HCT116 (cell line): ENCODE measurements around the gene POLR1A. TPM values are rescaled to one million over a fixed set of nuclear protein-coding genes. Genes with fewer than 3 reads are reported as not detected.

Source experiments
- ATAC-seq: fragments of 200-7000 bp; cut with Tn5 transposase; 2 replicates; pipeline ENCODE4 v1.9.1; 2020; ENCODE audit warnings: mild to moderate bottlenecking, moderate library complexity
- BruUV-seq: library from RNA; stranded (reverse); fragments of 400-500 nt; replicated peaks from 2 replicates; lab custom pipeline; 2021; lab: Mats Ljungman, UMichigan
- CTCF ChIA-PET: fragments of 300-600 bp; sonication (Branson Sonifier 250); formaldehyde crosslinking; loops from one replicate; lab custom pipeline; 2021; ENCODE audit warnings: antibody characterized with exemption; lab: Charles Lee
- POLR2A ChIA-PET: fragments of 300-600, 350-600 bp; sonication (Branson Sonifier 250); formaldehyde crosslinking; loops from one replicate; lab custom pipeline; 2021; ENCODE audit warnings: antibody characterized with exemption; lab: Charles Lee
- RAD21 ChIA-PET, 2 experiments: fragments of 300-600 bp; sonication (Branson Sonifier 250); formaldehyde crosslinking; loops; one replicate each; lab custom pipeline; 2023; ENCODE audit warnings: low total read pairs in 2 of 2; ENCODE audit not compliant: uncharacterized antibody in 2 of 2, unreplicated experiment in 2 of 2, low non-redundant PET in 1 of 2; lab: Charles Lee
- DNase-seq: peaks from one replicate; pipeline ENCODE4 v3.0.0-alpha.2; 2010; ENCODE audit warnings: low read depth, low spot score
- H2AFZ ChIP-seq: fragments of 200-600 bp; shearing (Covaris generic), sonication (generic); 2 replicates; pipeline ENCODE4 v1.6.1; 2017; ENCODE audit warnings: low read depth, mixed run types, mixed read lengths, antibody characterized with exemption, low read length; ENCODE audit not compliant: poor library complexity, severe bottlenecking
- H3K27ac ChIP-seq: 2 replicates; pipeline ENCODE4 v1.5.1; 2012; ENCODE audit warnings: low read depth, low read length
- H3K27me3 ChIP-seq: fragments of 200-600 bp; sonication (generic); 2 replicates; pipeline ENCODE4 v1.6.1; 2016; ENCODE audit warnings: mixed run types, low read length, mixed read lengths; ENCODE audit not compliant: insufficient read depth
- H3K36me3 ChIP-seq, 2 experiments: fragments of 200-500 bp in 1 of 2; fragments of 200-600 bp in 1 of 2; sonication (Bioruptor generic) in 1 of 2; sonication (generic) in 1 of 2; 2 replicates each; pipeline versions ENCODE4 v1.5.1 to v1.6.1; 2014 to 2016; ENCODE audit warnings: low read length in 2 of 2, inconsistent platforms in 1 of 2, mixed read lengths in 1 of 2, mixed run types in 1 of 2; ENCODE audit not compliant: insufficient read depth in 2 of 2, control insufficient read depth in 1 of 2
- H3K4me1 ChIP-seq, 2 experiments: fragments of 200-600 bp in 1 of 2; sonication (generic) in 1 of 2; 2 replicates each; pipeline versions ENCODE4 v1.5.1 to v1.6.1; 2012 to 2017; ENCODE audit warnings: low read length in 2 of 2, inconsistent platforms in 1 of 2, mild to moderate bottlenecking in 1 of 2, mixed read lengths in 1 of 2, mixed run types in 1 of 2, moderate library complexity in 1 of 2; ENCODE audit not compliant: insufficient read depth in 2 of 2, control insufficient read depth in 1 of 2
- H3K4me2 ChIP-seq: fragments of 200-600 bp; sonication (generic); 2 replicates; pipeline ENCODE4 v1.6.1; 2017; ENCODE audit warnings: mixed run types, low read length, mixed read lengths
- H3K4me3 ChIP-seq, 2 experiments: fragments of 200-600 bp in 1 of 2; sonication (generic) in 1 of 2; replicated peaks in 1 of 2; 2 replicates each; pipeline ENCODE4 v1.5.1; 2011 to 2016; ENCODE audit warnings: low read length in 2 of 2, control low read depth in 1 of 2, low read depth in 1 of 2, mild to moderate bottlenecking in 1 of 2, mixed read lengths in 1 of 2, mixed run types in 1 of 2
- H3K79me2 ChIP-seq: fragments of 200-600 bp; sonication (generic); 2 replicates; pipeline ENCODE4 v1.6.1; 2017; ENCODE audit warnings: mild to moderate bottlenecking, mixed run types, low read length, moderate library complexity, mixed read lengths; ENCODE audit not compliant: insufficient read depth
- H3K9ac ChIP-seq: fragments of 200-600 bp; sonication (generic); 2 replicates; pipeline ENCODE4 v1.6.1; 2016; ENCODE audit warnings: low read length, mixed read lengths
- H3K9me2 ChIP-seq: fragments of 200-600 bp; sonication (generic), shearing (Covaris generic); 2 replicates; pipeline ENCODE4 v1.6.1; 2017; ENCODE audit warnings: mixed run types, mild to moderate bottlenecking, moderate library complexity; ENCODE audit not compliant: insufficient read depth
- H3K9me3 ChIP-seq, 2 experiments: fragments of 200-500 bp in 1 of 2; fragments of 200-600 bp in 1 of 2; sonication (Bioruptor generic) in 1 of 2; sonication (generic) in 1 of 2; 2 replicates each; pipeline ENCODE4 v1.6.1; 2014 to 2017; ENCODE audit warnings: low read length in 2 of 2, mixed read lengths in 2 of 2, inconsistent platforms in 1 of 2, low read depth in 1 of 2, mild to moderate bottlenecking in 1 of 2, mixed run types in 1 of 2, moderate library complexity in 1 of 2; ENCODE audit not compliant: control insufficient read depth in 1 of 2, insufficient read depth in 1 of 2
- H4K20me1 ChIP-seq: fragments of 200-600 bp; sonication (generic), shearing (Covaris generic); 2 replicates; pipeline ENCODE4 v1.6.1; 2017; ENCODE audit warnings: mixed run types, mild to moderate bottlenecking, moderate library complexity; ENCODE audit not compliant: insufficient read depth
- ELF1 ChIP-seq: IDR thresholded peaks from 2 replicates; pipeline ENCODE4 v1.6.1; 2012; ENCODE audit warnings: low read depth, borderline replicate concordance
- EZH2phosphoT487 ChIP-seq: fragments of 200-600 bp; IDR thresholded peaks from 2 replicates; pipeline ENCODE4 v1.6.1; 2018; ENCODE audit warnings: antibody characterized with exemption, borderline replicate concordance
- FOSL1 ChIP-seq: IDR thresholded peaks from 2 replicates; pipeline ENCODE4 v1.6.1; 2012; ENCODE audit warnings: low read depth
- JUND ChIP-seq: IDR thresholded peaks from 2 replicates; pipeline ENCODE4 v1.6.1; 2012
- MAX ChIP-seq: IDR thresholded peaks from 2 replicates; pipeline ENCODE4 v1.6.1; 2012
- POLR2A ChIP-seq: IDR thresholded peaks from 2 replicates; pipeline ENCODE4 v1.7.0; 2011; ENCODE audit warnings: borderline replicate concordance; ENCODE audit not compliant: insufficient read depth, insufficient read length; ENCODE audit errors: extremely low read depth
- POLR2AphosphoS5 ChIP-seq: IDR thresholded peaks from 2 replicates; pipeline ENCODE4 v1.6.1; 2011; ENCODE audit warnings: mild to moderate bottlenecking, low read depth, low read length, moderate library complexity
- RAD21 ChIP-seq: IDR thresholded peaks from 2 replicates; pipeline ENCODE4 v1.6.1; 2012; ENCODE audit warnings: low read depth, mild to moderate bottlenecking
- SRF ChIP-seq: IDR thresholded peaks from 2 replicates; pipeline ENCODE4 v1.6.1; 2012; ENCODE audit warnings: low read depth
- ZNF274 ChIP-seq: fragments of 200-500 bp; sonication (Bioruptor generic); IDR thresholded peaks from 2 replicates; pipeline ENCODE4 v1.6.1; 2014; ENCODE audit warnings: mild to moderate bottlenecking, low read depth, low read length, inconsistent platforms
- intact Hi-C: fragments of 100-400 bp; cut with micrococcal nuclease; formaldehyde crosslinking; loops from 2 replicates; pipeline ENCODE4 v1.10.0; 2022
- total RNA-seq: library from RNA; stranded (reverse); gene quantifications from one replicate; pipeline ENCODE4 v1.2.1, GENCODE V29; 2021; ENCODE audit not compliant: unreplicated experiment
- TF ChIP-seq, protein P1 (sequence below): IDR thresholded peaks from 2 replicates; pipeline ENCODE4 v1.6.1; 2011; ENCODE audit warnings: mild to moderate bottlenecking, low read length, moderate library complexity; ENCODE audit not compliant: insufficient replicate concordance; ENCODE audit errors: extremely low read depth

The POLR1A gene
- total RNA-seq, 1 experiment from 2014 or later = 46.6 TPM

DNA sequence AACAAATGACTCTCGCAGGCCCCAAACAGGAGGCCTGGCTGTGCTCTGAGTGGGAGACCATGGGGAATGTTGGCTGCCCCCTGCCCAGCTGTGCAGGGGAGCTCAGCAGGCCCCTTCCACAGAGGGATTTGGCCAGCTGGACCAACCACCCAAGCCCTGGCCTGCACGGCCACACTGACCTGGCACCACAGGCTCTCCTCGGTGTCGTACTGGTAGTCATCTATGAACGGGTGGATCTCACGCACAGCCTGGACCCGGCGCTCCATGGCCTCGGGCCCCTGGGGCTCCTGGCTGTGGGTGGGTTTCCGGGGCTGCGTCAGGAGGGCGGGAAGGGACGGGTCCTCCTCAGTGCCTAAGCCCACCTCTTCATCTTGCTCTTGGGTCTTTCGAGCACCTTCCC lies 74.5 kb downstream of the POLR1A start:
- Histone ChIP-seq H3K27me3 (no peaks in the 10 kb centered on the region), H3K9me3 (no peaks in the 10 kb centered on the region), H3K36me3 (peaks cover 45 to 55% of the 10 kb centered on the region in 2 experiments; a peak in 3 of 4 replicates), H3K79me2 (no peaks in the 10 kb centered on the region), H3K27ac (no peak overlapping the region), H3K9ac (no peak overlapping the region), H3K9me2 (no peaks in the 10 kb centered on the region), H3K4me2 (no peak overlapping the region), H4K20me1 (no peaks in the 10 kb centered on the region), H3K4me3 (no peak overlapping the region), H3K4me1 (no peaks in the 10 kb centered on the region), H2AFZ (no peak overlapping the region)
- intact Hi-C loops = no loop called here
- no peak for DNase-seq
- CTCF ChIA-PET = no interaction called here
- POLR2A ChIA-PET = no interaction called here
- RAD21 ChIA-PET = no interaction called here
- no peak for ATAC-seq
- TF ChIP-seq MAX = no peak
- no TSS peak for BruUV-seq

- no TSS peak for BruUV-seq
- Histone ChIP-seq H3K4me3 (no peak overlapping the region), H4K20me1 (no peaks in the 10 kb centered on the region), H3K9ac (no peak overlapping the region), H3K27ac (no peak overlapping the region), H3K4me2 (no peak overlapping the region), H3K4me1 (no peaks in the 10 kb centered on the region), H3K9me3 (no peaks in the 10 kb centered on the region), H3K9me2 (no peaks in the 10 kb centered on the region), H3K27me3 (no peaks in the 10 kb centered on the region), H3K36me3 (peaks cover 44 to 48% of the 10 kb centered on the region in 2 experiments; a peak in 3 of 4 replicates), H3K79me2 (no peaks in the 10 kb centered on the region), H2AFZ (no peak overlapping the region)
- ATAC-seq (no peak), DNase-seq (no peak)
- RAD21 ChIA-PET = interaction anchor here in 1 of 2 experiments (0.6 kb wide), 1 partner anchor 130 kb away, joined by 3 read pairs; no protein-coding TSS in a partner anchor
- CTCF ChIA-PET = interaction anchor here (0.9 kb wide), 1 partner anchor 202 kb away, joined by 3 read pairs; no protein-coding TSS in a partner anchor
- TF ChIP-seq FOSL1 = no peak
- TF ChIP-seq, protein P1, sequence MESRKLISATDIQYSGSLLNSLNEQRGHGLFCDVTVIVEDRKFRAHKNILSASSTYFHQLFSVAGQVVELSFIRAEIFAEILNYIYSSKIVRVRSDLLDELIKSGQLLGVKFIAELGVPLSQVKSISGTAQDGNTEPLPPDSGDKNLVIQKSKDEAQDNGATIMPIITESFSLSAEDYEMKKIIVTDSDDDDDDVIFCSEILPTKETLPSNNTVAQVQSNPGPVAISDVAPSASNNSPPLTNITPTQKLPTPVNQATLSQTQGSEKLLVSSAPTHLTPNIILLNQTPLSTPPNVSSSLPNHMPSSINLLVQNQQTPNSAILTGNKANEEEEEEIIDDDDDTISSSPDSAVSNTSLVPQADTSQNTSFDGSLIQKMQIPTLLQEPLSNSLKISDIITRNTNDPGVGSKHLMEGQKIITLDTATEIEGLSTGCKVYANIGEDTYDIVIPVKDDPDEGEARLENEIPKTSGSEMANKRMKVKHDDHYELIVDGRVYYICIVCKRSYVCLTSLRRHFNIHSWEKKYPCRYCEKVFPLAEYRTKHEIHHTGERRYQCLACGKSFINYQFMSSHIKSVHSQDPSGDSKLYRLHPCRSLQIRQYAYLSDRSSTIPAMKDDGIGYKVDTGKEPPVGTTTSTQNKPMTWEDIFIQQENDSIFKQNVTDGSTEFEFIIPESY = no peak
- TF ChIP-seq ZNF274 = no peak
- no peak for TF ChIP-seq EZH2phosphoT487
- TF ChIP-seq SRF = no peak
- TF ChIP-seq POLR2A = no peak
- TF ChIP-seq POLR2AphosphoS5 = no peak
- TF ChIP-seq ELF1 = no peak
- no peak for TF ChIP-seq RAD21
- no peak for TF ChIP-seq MAX
- TF ChIP-seq JUND = no peak
- intact Hi-C loops = no loop called here
- POLR2A ChIA-PET = no interaction called here
Measured at GRCh38 chr2:86029873-86030272, 75.8 kb downstream of the POLR1A start.
